IMR-90 (cell line): ENCODE measurements around the gene CD72.

Source experiments
- CEBPB ChIP-seq: IDR thresholded peaks from 2 replicates; pipeline ENCODE4 v1.6.1; 2012; ENCODE audit warnings: low read depth, low read length, improper control_type of control experiment
- NFE2L2 ChIP-seq: fragments of 150-350 bp; IDR thresholded peaks from 2 replicates; pipeline ENCODE4 v1.6.1; 2016; ENCODE audit warnings: low read depth, mild to moderate bottlenecking, low read length
- POLR2A ChIP-seq: IDR thresholded peaks from 2 replicates; pipeline ENCODE4 v1.6.1; 2012; ENCODE audit warnings: mild to moderate bottlenecking, low read depth, low read length
- RAD21 ChIP-seq: IDR thresholded peaks from 2 replicates; pipeline ENCODE4 v1.6.1; 2012; ENCODE audit warnings: low read length, improper control_type of control experiment
- RCOR1 ChIP-seq: IDR thresholded peaks from 2 replicates; pipeline ENCODE4 v1.6.1; 2012; ENCODE audit warnings: mild to moderate bottlenecking, low read length, improper control_type of control experiment; ENCODE audit not compliant: insufficient replicate concordance
- SMC3 ChIP-seq: fragments of 150-350 bp; IDR thresholded peaks from 2 replicates; pipeline ENCODE4 v1.6.1; 2016; ENCODE audit warnings: low read depth, mild to moderate bottlenecking, antibody characterized with exemption, low read length, moderate library complexity
- TF ChIP-seq, protein P1 (sequence below): conservative IDR thresholded peaks from 2 replicates; pipeline ENCODE4 v1.5.1; 2012; ENCODE audit warnings: mild to moderate bottlenecking, low read depth, low read length, improper control_type of control experiment

DNA sequence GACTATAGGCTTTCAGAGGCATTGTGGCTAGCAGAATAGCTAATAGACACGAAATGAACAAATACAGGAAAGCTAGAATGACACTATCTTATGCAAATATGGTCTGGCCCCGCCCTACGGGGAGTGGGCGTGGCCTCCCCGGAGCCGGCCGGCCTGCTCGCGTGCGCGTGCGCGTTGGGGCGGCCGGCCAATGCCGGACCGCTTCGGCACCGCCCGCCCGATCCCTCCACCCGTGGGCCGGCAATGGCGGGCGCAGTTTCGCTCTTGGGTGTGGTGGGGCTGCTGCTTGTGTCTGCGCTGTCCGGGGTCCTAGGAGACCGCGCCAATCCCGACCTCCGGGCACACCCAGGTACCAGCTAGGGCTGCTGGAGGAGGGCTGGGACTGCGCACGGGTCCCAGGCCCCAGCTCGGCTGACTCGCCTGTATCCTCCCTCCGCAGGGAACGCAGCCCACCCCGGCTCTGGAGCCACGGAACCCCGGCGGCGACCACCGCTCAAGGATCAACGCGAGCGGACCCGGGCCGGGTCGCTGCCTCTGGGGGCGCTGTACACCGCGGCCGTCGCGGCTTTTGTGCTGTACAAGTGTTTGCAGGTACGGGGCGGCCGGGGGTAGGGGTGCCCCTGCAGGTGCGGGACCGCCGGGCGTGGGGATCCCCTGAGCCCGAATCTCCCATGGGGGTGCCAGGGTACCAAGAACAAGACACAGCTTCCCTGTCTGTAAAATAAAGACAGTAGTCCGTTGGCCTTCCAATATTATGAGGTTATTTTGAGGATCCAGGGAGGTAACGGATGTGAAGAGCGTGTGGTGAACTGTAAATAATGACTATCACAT lies 40.1 kb upstream of the CD72 start, which contains the start of gene CCDC107:
- TF ChIP-seq, protein P1, sequence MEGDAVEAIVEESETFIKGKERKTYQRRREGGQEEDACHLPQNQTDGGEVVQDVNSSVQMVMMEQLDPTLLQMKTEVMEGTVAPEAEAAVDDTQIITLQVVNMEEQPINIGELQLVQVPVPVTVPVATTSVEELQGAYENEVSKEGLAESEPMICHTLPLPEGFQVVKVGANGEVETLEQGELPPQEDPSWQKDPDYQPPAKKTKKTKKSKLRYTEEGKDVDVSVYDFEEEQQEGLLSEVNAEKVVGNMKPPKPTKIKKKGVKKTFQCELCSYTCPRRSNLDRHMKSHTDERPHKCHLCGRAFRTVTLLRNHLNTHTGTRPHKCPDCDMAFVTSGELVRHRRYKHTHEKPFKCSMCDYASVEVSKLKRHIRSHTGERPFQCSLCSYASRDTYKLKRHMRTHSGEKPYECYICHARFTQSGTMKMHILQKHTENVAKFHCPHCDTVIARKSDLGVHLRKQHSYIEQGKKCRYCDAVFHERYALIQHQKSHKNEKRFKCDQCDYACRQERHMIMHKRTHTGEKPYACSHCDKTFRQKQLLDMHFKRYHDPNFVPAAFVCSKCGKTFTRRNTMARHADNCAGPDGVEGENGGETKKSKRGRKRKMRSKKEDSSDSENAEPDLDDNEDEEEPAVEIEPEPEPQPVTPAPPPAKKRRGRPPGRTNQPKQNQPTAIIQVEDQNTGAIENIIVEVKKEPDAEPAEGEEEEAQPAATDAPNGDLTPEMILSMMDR, result peak; percentile 55
- TF ChIP-seq CEBPB (no peak), RAD21 (peak; percentile 46; the same call in 1 of the 2 replicates), SMC3 (no peak; the same call in 1 of the 2 replicates), POLR2A (peak; percentile 89), RCOR1 (no peak), NFE2L2 (no peak)
